GM18867 (cell line): ENCODE data around the gene FOXK1.

Experiments
- ATAC-seq: cut with Tn5 transposase; IDR thresholded peaks from one replicate; pipeline ENCODE4 v1.9.1; 2021; ENCODE audit warnings: mild to moderate bottlenecking, moderate library complexity; ENCODE audit not compliant: unreplicated experiment

Gene FOXK1

DNA sequence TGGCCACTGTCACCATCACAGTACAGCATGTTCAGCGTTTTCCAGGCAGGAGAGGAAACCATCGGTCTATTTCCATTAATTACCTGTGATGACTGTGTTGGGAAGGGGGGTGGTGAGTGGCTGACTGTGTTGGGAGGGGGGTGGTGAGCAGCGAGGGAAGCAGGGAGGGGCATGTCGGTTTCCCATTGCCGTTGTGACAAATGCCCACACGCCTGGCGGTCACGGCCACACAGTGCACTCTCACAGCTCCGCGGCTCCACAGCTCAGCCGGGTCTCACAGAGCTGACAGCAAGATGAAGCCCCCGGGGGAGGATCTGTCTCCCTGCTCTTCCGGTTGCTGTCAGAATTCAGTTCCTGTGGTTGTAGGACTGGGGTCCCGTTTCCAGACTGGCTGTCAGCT, 132.3 kb downstream of the FOXK1 start:
- ATAC-seq: no peak

DNA sequence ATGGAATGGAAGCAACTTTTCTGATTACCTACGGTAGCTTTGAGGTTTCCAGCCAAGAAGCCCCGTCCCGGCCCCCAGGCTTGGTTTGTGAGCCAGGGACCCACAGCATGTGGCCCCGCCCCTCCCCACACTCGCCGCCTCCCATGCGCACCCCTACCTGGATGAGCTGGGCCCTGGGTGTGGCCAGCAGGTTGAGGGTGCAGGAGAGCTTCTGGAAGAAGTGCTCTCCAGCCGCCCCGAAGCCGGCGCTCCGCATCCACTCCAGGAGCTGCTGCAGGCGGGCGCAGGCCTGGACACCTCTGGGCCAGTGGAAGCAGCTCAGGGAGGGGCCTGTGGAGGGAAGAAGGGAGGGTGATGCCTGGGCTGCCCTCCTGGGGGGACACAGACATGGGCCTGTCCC, 133.0 kb downstream of the FOXK1 start:
- ATAC-seq: no peak

DNA sequence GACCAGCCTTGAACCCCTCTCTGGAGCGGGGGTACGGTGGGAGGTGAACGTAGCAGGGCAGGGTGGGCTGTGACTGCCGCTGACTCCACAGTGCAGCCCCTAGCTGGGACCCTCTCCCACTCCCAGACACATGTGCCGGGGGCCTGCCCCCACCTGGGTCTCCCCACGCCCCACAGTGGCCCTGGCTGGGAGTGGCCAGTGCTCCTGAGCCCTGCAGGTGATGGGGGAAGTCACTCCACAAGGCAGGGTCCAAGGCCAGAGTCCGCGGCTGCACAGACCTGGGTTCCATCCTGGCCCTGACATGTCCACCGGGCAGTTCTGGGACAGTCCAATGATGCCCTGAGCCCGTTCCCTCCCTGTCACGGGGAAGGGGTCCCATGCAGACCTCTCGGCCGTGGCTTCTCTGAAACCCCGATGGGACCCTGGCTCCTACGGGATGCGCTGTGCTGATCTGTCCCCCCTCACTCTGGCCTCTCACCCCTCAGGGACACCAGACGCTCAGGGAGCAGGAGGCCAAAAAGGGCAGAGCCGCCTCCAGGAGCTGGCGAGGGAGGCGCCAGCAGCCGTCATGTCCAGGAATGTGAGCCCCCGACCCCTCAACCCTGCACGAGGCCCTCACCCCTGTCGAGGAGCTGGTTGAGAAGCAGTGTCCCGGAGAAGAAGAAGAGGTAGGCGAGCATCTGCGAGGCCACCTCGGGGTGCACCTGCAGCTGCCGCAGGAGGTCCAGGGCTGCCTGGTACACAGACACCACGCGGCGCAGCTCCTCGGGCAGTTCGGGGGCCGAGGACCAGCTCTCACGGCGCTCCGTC, 133.7 kb downstream of the FOXK1 start:
- ATAC-seq: no peak

DNA sequence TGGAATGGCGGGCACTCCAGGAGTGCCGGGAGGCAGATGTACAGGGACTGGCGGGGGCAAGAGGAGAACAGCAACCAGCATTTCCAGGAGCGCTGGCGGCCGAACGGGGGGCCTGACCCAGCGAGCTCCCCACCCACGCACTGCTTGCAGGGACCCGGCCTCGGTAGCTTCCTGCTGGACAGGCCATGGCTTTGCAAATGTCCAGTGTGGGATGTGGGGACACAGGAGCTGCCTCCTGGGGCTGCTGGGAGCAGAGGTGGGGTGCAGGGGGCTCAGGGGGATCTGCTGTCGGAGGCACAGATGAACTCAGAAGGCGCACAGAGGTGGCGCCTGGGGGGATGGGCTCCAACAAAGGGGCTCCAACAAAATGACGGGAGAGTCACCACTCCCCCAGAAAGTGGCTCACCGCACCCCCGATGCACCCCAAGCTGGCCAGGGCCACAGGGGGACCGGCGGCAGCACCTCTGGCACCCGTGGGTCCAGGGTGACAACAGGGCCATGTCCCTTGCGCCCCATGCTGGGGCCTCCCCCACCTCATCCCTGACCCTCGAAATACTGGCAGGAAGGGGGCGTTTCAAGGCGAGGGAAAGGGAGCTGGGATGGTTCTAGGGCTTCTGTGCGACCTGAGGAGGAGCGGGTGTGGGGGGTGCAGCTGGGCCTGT, 134.5 kb downstream of the FOXK1 start:
- no peak for ATAC-seq

DNA sequence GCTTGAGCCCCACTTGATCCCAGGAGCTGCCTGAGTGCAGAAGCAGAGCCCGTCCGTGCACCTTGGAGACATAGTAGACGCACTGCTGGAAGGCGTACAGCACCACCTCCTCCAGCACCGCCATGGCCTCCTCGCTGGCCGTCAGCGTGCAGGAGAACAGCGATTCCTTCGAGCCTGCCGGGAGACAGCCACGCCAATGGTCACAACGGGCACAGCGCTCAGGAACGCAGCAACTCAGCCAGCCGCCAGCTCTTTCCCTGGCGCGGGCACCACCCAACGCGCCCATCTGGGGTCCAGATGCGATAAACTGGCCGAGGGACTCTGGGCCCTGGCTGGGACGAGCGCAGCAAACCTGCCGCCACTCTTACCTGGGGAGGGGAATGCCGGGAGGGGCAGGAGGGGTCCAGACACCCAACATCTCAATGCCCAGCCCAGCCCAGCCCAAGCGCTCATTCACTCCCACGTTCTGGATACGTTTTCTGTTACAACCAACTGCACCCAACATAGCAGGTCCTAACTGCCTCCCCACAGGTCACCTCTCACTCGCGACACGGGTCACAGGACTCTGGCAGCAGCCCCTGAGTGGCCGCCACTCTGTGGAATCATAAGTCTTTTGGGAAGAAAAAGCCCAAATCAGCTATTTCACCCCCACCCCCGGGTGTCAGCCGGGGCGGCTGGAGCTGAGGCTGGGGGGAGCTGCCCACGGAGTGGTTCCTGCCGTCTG, 135.2 kb downstream of the FOXK1 start:
- ATAC-seq: no peak

DNA sequence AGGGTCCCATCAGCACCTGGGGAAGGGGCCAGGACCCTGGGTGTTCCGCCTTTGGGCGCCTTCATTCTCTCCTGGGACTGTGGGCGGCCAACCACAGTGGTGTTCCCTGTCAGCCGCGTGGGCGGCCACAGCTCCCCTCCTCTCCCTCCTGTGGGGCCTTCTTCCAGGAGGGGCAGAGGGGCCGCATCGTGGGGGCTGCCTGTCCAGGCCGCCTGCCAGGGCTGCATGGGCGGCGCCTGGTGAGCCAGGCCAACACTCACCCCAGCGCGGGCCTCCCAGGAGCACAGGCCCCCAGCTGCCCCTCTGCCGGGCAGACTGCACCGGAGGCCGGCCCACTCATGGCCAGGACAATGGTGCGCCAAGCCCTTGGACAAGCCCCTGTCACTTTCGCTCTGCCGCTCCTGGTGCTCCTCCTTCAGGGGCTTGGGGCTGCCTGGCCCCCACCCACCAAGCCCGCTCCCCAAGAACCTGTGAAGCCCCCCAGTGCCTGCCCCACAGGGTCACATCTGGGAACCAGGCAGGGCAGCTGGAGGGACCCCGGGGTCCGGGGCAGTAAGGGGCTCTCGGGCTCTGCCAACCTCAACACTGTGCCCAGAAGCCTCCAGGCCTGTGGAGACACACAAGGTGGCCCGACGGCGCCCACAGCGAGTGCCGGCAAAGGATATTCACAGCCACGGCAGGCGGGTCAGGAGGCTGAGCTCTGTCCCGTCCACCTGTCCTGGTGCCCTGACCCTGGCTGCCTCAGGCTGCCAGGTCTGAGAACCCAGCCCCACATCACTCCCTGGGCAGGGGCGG, 136.1 kb downstream of the FOXK1 start:
- ATAC-seq: no peak

DNA sequence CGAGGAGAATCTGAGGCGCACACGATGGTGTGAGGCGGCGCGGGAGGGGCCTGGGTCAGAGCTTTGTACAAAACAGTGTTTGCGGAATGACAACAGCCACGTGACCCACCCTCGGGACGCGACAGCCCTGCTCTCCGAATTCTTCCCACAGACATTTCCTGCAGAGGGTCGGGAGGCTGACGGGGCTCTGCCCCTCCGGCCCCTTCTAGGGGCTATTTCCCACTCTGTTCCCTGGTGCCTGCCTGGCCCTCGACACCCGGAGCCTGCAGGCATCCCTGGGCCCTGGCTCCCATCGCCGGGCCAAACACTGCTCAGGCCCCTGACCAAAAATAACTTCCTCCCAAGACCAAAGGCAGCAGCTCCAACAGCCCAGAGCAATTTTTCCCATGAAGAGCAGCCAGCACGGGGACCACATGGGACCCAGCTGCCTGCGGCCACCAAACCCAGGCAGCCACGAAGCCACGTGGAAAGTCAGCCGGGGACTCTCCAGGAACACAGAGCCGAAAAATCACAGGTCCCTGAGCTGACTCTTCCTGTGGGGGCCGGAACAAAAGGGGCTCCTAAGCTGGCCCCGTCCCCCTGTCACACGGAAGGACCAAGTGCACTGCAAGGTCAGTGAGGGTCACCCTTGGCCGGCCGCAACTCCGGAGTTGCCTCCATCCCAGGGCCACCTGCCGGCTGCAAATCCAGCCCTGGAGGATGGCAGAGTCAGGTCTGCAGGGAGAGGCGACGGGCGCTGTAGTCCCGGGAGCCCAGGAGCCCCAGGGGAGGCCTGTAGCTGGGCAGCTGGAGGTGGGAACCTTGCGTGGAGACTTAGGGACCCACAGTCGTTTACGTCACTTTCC, 137.7 kb downstream of the FOXK1 start:
- no peak for ATAC-seq

DNA sequence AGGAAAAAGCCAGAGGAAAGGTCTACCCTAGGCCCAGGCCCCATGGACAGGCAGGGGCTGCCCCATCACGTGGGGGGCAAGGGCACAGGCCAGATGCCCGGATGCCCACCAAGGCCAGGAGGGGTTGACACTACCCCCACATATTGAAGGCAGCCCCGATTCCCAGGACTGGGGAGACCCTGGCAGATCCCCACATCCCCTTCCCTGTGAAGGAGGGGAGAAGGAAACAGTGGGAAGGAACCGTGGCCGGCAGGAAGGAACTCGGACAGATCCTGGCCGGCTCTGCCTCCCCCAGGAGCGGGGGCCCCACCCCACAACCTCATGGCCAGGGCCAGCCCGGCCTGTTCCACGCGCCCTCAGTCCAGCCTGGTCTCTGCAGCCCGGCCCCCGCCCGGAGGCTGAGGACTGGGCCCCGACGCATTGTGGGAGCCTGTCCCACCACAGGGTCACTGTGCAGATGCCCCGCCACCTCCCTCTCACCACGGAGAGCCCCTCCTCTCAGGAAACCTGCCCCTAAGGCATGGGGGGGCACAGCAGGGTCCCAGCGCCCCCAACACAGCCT, 138.4 kb downstream of the FOXK1 start:
- no peak for ATAC-seq
